ENCODE measurements around the gene CDC42EP4.

DNA sequence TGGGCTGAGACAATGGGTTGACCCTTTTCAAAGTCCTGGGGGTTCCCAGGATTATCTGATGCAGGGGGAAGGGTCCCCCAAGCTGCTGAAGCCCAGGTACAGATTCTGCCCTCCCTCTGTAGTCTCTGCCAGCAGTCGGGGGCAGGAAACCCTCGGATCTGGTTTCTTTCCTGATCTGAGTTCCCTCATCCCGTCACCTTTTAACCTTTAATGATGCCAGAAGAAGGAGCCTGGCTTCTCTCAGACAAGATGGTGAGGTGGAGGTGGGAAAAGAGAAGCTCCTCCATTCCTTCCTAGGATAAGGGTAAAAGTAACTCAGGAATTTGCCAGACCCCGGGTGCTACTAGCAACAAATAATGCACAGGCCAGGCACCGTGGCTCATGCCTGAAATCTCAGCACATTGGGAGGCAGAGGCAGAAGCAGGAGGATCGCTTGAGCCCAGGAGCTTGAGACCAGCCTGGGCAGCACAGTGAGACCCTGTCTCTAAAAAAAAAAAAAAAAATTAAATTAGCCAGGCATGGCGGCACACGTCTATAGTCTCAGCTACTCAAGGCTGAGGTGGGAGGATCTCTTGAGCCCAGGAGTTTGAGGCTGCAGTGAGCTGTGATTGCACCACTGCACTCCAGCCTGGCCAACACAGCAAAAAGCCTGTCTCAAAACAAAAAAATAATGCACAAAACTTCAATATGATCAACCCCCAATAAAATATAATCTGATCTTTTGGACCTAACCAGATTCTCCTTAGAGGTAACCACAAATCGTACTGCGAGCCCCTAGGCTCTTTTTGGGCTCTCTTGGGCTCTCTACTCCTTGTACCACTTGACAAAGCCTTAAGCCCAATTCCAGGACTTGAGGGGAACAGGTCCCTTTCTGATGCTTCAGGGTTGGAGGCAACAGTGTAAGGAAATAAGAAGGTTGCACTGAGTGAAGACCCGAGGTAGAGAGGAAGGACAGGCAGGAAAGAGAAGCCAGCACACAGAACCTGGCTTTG, 5.7 kb downstream of the CDC42EP4 start:
- TF ChIP-seq, protein P1, sequence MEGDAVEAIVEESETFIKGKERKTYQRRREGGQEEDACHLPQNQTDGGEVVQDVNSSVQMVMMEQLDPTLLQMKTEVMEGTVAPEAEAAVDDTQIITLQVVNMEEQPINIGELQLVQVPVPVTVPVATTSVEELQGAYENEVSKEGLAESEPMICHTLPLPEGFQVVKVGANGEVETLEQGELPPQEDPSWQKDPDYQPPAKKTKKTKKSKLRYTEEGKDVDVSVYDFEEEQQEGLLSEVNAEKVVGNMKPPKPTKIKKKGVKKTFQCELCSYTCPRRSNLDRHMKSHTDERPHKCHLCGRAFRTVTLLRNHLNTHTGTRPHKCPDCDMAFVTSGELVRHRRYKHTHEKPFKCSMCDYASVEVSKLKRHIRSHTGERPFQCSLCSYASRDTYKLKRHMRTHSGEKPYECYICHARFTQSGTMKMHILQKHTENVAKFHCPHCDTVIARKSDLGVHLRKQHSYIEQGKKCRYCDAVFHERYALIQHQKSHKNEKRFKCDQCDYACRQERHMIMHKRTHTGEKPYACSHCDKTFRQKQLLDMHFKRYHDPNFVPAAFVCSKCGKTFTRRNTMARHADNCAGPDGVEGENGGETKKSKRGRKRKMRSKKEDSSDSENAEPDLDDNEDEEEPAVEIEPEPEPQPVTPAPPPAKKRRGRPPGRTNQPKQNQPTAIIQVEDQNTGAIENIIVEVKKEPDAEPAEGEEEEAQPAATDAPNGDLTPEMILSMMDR (conservative IDR thresholded peaks at IDR 0.05; ENCODE audit: low read depth in 2 of 2), result no peak
- no peak for TF ChIP-seq POLR2AphosphoS5 (IDR thresholded peaks at IDR 0.05; ENCODE audit: low read depth)
- TF ChIP-seq, protein P2, sequence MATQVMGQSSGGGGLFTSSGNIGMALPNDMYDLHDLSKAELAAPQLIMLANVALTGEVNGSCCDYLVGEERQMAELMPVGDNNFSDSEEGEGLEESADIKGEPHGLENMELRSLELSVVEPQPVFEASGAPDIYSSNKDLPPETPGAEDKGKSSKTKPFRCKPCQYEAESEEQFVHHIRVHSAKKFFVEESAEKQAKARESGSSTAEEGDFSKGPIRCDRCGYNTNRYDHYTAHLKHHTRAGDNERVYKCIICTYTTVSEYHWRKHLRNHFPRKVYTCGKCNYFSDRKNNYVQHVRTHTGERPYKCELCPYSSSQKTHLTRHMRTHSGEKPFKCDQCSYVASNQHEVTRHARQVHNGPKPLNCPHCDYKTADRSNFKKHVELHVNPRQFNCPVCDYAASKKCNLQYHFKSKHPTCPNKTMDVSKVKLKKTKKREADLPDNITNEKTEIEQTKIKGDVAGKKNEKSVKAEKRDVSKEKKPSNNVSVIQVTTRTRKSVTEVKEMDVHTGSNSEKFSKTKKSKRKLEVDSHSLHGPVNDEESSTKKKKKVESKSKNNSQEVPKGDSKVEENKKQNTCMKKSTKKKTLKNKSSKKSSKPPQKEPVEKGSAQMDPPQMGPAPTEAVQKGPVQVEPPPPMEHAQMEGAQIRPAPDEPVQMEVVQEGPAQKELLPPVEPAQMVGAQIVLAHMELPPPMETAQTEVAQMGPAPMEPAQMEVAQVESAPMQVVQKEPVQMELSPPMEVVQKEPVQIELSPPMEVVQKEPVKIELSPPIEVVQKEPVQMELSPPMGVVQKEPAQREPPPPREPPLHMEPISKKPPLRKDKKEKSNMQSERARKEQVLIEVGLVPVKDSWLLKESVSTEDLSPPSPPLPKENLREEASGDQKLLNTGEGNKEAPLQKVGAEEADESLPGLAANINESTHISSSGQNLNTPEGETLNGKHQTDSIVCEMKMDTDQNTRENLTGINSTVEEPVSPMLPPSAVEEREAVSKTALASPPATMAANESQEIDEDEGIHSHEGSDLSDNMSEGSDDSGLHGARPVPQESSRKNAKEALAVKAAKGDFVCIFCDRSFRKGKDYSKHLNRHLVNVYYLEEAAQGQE (IDR thresholded peaks at IDR 0.05; ENCODE audit: unreplicated experiment), result no peak
- TF ChIP-seq EZH2 (IDR thresholded peaks at IDR 0.05; ENCODE audit: low read depth, unreplicated experiment), result no peak
